Measurements from ENCODE around the gene XCL2.
"Not testable (repeated sequence)": the region's sequence is repeated elsewhere in the genome, so short reads cannot be mapped to it uniquely, and the experiment has no call there.

- TF ChIP-seq, protein P1, sequence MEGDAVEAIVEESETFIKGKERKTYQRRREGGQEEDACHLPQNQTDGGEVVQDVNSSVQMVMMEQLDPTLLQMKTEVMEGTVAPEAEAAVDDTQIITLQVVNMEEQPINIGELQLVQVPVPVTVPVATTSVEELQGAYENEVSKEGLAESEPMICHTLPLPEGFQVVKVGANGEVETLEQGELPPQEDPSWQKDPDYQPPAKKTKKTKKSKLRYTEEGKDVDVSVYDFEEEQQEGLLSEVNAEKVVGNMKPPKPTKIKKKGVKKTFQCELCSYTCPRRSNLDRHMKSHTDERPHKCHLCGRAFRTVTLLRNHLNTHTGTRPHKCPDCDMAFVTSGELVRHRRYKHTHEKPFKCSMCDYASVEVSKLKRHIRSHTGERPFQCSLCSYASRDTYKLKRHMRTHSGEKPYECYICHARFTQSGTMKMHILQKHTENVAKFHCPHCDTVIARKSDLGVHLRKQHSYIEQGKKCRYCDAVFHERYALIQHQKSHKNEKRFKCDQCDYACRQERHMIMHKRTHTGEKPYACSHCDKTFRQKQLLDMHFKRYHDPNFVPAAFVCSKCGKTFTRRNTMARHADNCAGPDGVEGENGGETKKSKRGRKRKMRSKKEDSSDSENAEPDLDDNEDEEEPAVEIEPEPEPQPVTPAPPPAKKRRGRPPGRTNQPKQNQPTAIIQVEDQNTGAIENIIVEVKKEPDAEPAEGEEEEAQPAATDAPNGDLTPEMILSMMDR (IDR thresholded peaks at IDR 0.05; ENCODE audit: low read depth, low read length, missing input control) = not testable (repeated sequence)
- TF ChIP-seq RXRA (IDR thresholded peaks at IDR 0.05); MAX (IDR thresholded peaks at IDR 0.05); JUND (IDR thresholded peaks at IDR 0.05); RAD21 (IDR thresholded peaks at IDR 0.05); YY1 (IDR thresholded peaks at IDR 0.05); EGR1 (IDR thresholded peaks at IDR 0.05; ENCODE audit: low read depth in 2 of 2); HNF4A (conservative IDR thresholded peaks at IDR 0.05); HNF4G (IDR thresholded peaks at IDR 0.05); ZBTB33 (IDR thresholded peaks at IDR 0.05); SP1 (IDR thresholded peaks at IDR 0.05): not testable (repeated sequence)
These were observed at the start of gene XCL2 for GRCh38 chr1:168543840-168544498.
